H1 (cell line): ENCODE measurements around the gene DCAF6. TPM values are rescaled to one million over a fixed set of nuclear protein-coding genes. Genes with fewer than 3 reads are reported as not detected.

Experiments used
- CTCF ChIA-PET: fragments of 300-600 bp; sonication (Branson Sonifier 250); formaldehyde crosslinking; loops from one replicate; lab custom pipeline; 2021; ENCODE audit not compliant: partially characterized antibody; lab: Charles Lee
- POLR2A ChIA-PET: fragments of 300-600 bp; sonication (Branson Sonifier 250); formaldehyde crosslinking; loops from one replicate; lab custom pipeline; 2021; ENCODE audit warnings: inconsistent platforms; ENCODE audit not compliant: partially characterized antibody; lab: Charles Lee
- DNase-seq, 2 experiments: peaks; one replicate each; pipeline versions ENCODE4 v3.0.0 to v3.0.0-alpha.2; 2010 to 2022; ENCODE audit warnings: low spot score in 2 of 2, low read depth in 1 of 2, mixed read lengths in 1 of 2
- FAIRE-seq: peaks from 2 replicates; lab custom pipeline; 2011; peaks lifted over from hg19 to GRCh38; lab: Jason Lieb, UNC
- H2AFZ ChIP-seq: 2 replicates; pipeline ENCODE4 v1.8.1; 2012; ENCODE audit warnings: low read length, inconsistent platforms
- H2AK5ac ChIP-seq: 2 replicates; pipeline ENCODE4 v1.6.1; 2013; ENCODE audit warnings: low read depth, low read length
- H2BK120ac ChIP-seq: replicated peaks from 2 replicates; pipeline ENCODE3; 2013; ENCODE audit warnings: low read depth, low read length, inconsistent platforms
- H2BK12ac ChIP-seq: 2 replicates; pipeline ENCODE4 v1.6.1; 2013; ENCODE audit warnings: low read depth, low read length
- H2BK15ac ChIP-seq: 2 replicates; pipeline ENCODE4 v1.6.1; 2013; ENCODE audit warnings: low read length
- H2BK20ac ChIP-seq: 2 replicates; pipeline ENCODE4 v1.6.1; 2013; ENCODE audit warnings: low read length
- H2BK5ac ChIP-seq: 2 replicates; pipeline ENCODE4 v1.6.1; 2013; ENCODE audit warnings: low read depth, low read length
- H3K14ac ChIP-seq: 2 replicates; pipeline ENCODE4 v1.6.1; 2013; ENCODE audit warnings: inconsistent platforms; ENCODE audit not compliant: insufficient read length
- H3K18ac ChIP-seq: 2 replicates; pipeline ENCODE4 v1.6.1; 2013; ENCODE audit warnings: low read length; ENCODE audit errors: extremely low read depth
- H3K23ac ChIP-seq: 2 replicates; pipeline ENCODE4 v1.6.1; 2013; ENCODE audit warnings: inconsistent platforms; ENCODE audit not compliant: insufficient read length
- H3K23me2 ChIP-seq: 2 replicates; pipeline ENCODE4 v1.6.1; 2013; ENCODE audit warnings: low read depth, low read length
- H3K27ac ChIP-seq: 2 replicates; pipeline ENCODE4 v1.6.1; 2011; ENCODE audit warnings: low read depth, low read length, inconsistent platforms
- H3K27me3 ChIP-seq, 4 experiments: replicated peaks in 1 of 4; 1 replicate in 1 of 4; 2 replicates in 3 of 4; pipeline versions ENCODE4 v1.6.1 to v1.8.1; 2011 to 2013; ENCODE audit warnings: low read length in 3 of 4, mild to moderate bottlenecking in 3 of 4, inconsistent platforms in 2 of 4, mixed read lengths in 2 of 4, moderate library complexity in 1 of 4; ENCODE audit not compliant: control insufficient read depth in 3 of 4, insufficient read depth in 3 of 4; ENCODE audit errors: extremely low read depth in 1 of 4
- H3K36me3 ChIP-seq, 4 experiments: 2 replicates each; pipeline versions ENCODE4 v1.6.1 to v1.8.1; 2011 to 2013; ENCODE audit warnings: mild to moderate bottlenecking in 4 of 4, low read length in 3 of 4, moderate library complexity in 2 of 4, control low read depth in 1 of 4, inconsistent platforms in 1 of 4; ENCODE audit not compliant: insufficient read depth in 4 of 4, control insufficient read depth in 2 of 4
- H3K4ac ChIP-seq: replicated peaks from 2 replicates; pipeline ENCODE3; 2013; ENCODE audit warnings: low read length, low read depth, mixed read lengths, inconsistent platforms; ENCODE audit not compliant: insufficient read length
- H3K4me1 ChIP-seq, 4 experiments: replicated peaks in 1 of 4; 1 replicate in 1 of 4; 2 replicates in 3 of 4; pipeline versions ENCODE4 v1.6.1 to v1.8.1; 2011 to 2013; ENCODE audit warnings: low read length in 3 of 4, inconsistent platforms in 2 of 4, mixed read lengths in 1 of 4; ENCODE audit not compliant: insufficient read depth in 4 of 4, control insufficient read depth in 3 of 4
- H3K4me2 ChIP-seq, 2 experiments: 2 replicates each; pipeline versions ENCODE4 v1.6.1 to v1.8.1; 2011 to 2013; ENCODE audit warnings: low read depth in 2 of 2, low read length in 2 of 2, control low read depth in 1 of 2, inconsistent platforms in 1 of 2, mild to moderate bottlenecking in 1 of 2; ENCODE audit not compliant: insufficient read depth in 1 of 2
- H3K4me3 ChIP-seq, 4 experiments: fragments of 200-600, 300-600 bp in 1 of 4; sonication (generic), shearing (Covaris generic), sonication (Bioruptor Twin) in 1 of 4; 2 replicates each; pipeline versions ENCODE4 v1.5.1 to v1.8.1; 2011 to 2016; ENCODE audit warnings: low read length in 4 of 4, low read depth in 3 of 4, control low read depth in 2 of 4, inconsistent platforms in 2 of 4, mild to moderate bottlenecking in 2 of 4, mixed read lengths in 1 of 4, moderate library complexity in 1 of 4; ENCODE audit not compliant: insufficient read depth in 2 of 4; ENCODE audit errors: extremely low read depth in 1 of 4
- H3K56ac ChIP-seq: replicated peaks from 2 replicates; pipeline ENCODE3; 2013; ENCODE audit warnings: low read depth, mild to moderate bottlenecking, mixed read lengths, low read length, inconsistent platforms; ENCODE audit not compliant: insufficient read length
- H3K79me1 ChIP-seq: 2 replicates; pipeline ENCODE4 v1.6.1; 2013; ENCODE audit warnings: low read depth, low read length, control low read depth
- H3K79me2 ChIP-seq, 2 experiments: 2 replicates each; pipeline versions ENCODE4 v1.6.1 to v1.8.1; 2012 to 2013; ENCODE audit warnings: low read length in 2 of 2, mild to moderate bottlenecking in 2 of 2, inconsistent platforms in 1 of 2; ENCODE audit not compliant: insufficient read depth in 2 of 2, control insufficient read depth in 1 of 2
- H3K9ac ChIP-seq, 4 experiments: replicated peaks in 1 of 4; 1 replicate in 1 of 4; 2 replicates in 3 of 4; pipeline versions ENCODE4 v1.6.1 to v1.8.1; 2011 to 2013; ENCODE audit warnings: low read depth in 3 of 4, low read length in 3 of 4, control low read depth in 2 of 4, mild to moderate bottlenecking in 2 of 4, moderate library complexity in 2 of 4, inconsistent platforms in 1 of 4; ENCODE audit errors: extremely low read depth in 1 of 4
- H3K9me3 ChIP-seq, 2 experiments: 2 replicates each; pipeline versions ENCODE4 v1.6.1 to v1.8.1; 2012 to 2013; ENCODE audit warnings: mild to moderate bottlenecking in 2 of 2, moderate library complexity in 2 of 2, control low read depth in 1 of 2, inconsistent platforms in 1 of 2, low read depth in 1 of 2, low read length in 1 of 2, mixed read lengths in 1 of 2; ENCODE audit not compliant: insufficient read depth in 2 of 2
- H4K20me1 ChIP-seq, 2 experiments: replicated peaks in 1 of 2; 2 replicates each; pipeline versions ENCODE3 to v1.8.1; 2011 to 2013; ENCODE audit warnings: inconsistent platforms in 2 of 2, low read length in 2 of 2, mild to moderate bottlenecking in 1 of 2; ENCODE audit not compliant: insufficient read depth in 2 of 2, control insufficient read depth in 1 of 2
- H4K5ac ChIP-seq: 2 replicates; pipeline ENCODE4 v1.6.1; 2013; ENCODE audit warnings: low read length, low read depth, mixed read lengths, inconsistent platforms; ENCODE audit not compliant: insufficient read length
- H4K8ac ChIP-seq: 2 replicates; pipeline ENCODE4 v1.8.0; 2013; ENCODE audit warnings: mild to moderate bottlenecking, moderate library complexity, low read length, inconsistent platforms; ENCODE audit not compliant: insufficient read depth; ENCODE audit errors: extremely low read depth
- H4K91ac ChIP-seq: replicated peaks from 2 replicates; pipeline ENCODE3; 2013; ENCODE audit warnings: low read length, mixed read lengths, inconsistent platforms; ENCODE audit not compliant: insufficient read length
- ATF3 ChIP-seq: IDR thresholded peaks from 2 replicates; pipeline ENCODE4 v1.6.1; 2011; ENCODE audit warnings: low read depth, mild to moderate bottlenecking, low read length; ENCODE audit not compliant: insufficient read depth
- CTBP2 ChIP-seq: IDR thresholded peaks from 2 replicates; pipeline ENCODE4 v1.7.0; 2011; ENCODE audit warnings: borderline replicate concordance, mild to moderate bottlenecking, moderate library complexity, mixed read lengths, low read length; ENCODE audit not compliant: insufficient read depth, insufficient read length
- KDM4A ChIP-seq: IDR thresholded peaks from one replicate; pipeline ENCODE4 v1.7.1; 2012; ENCODE audit warnings: low read depth, mild to moderate bottlenecking, moderate library complexity, low read length, inconsistent platforms; ENCODE audit not compliant: severe bottlenecking
- USF2 ChIP-seq: IDR thresholded peaks from 2 replicates; pipeline ENCODE4 v1.6.1; 2011; ENCODE audit warnings: low read length, improper control_type of control experiment
- ZNF274 ChIP-seq: IDR thresholded peaks from 2 replicates; pipeline ENCODE4 v1.7.0; 2012; ENCODE audit warnings: low read length, borderline replicate concordance; ENCODE audit errors: extremely low read depth
- WGBS, 2 experiments: shearing (Covaris generic) in 1 of 2; methylation state at CpG; one replicate each; pipeline versions ENCODE4 v1.1.6 to v1.1.7; 2013 to 2015; ENCODE audit warnings: low lambda C conversion rate in 2 of 2, mixed read lengths in 2 of 2, inconsistent platforms in 1 of 2, low coverage in 1 of 2, missing lambda C conversion rate in 1 of 2; ENCODE audit not compliant: insufficient replicate concordance in 2 of 2, insufficient coverage in 1 of 2, insufficient read length in 1 of 2; ENCODE audit errors: extremely low coverage in 1 of 2, missing lambda C conversion rate in 1 of 2; 5-methylcytosine and 5-hydroxymethylcytosine counted together
- polyA plus RNA-seq, 7 experiments: library from polyadenylated mRNA; depleted of rRNA in 3 of 7; stranded (reverse) in 5 of 7; unstranded in 2 of 7; fragments of >200 nt in 5 of 7; fragments of 200-250 nt in 2 of 7; gene quantifications; 1 replicate in 5 of 7; 2 replicates in 1 of 7; 4 replicates in 1 of 7; pipeline versions ENCODE4 v1.2.1 to v1.2.3, GENCODE V29; 2011 to 2013; ENCODE audit warnings: missing spikeins in 2 of 7, mixed read lengths in 2 of 7
- total RNA-seq: library from RNA; stranded (reverse); fragmentation: NEBNext Ultra II Directional; extraction: Animal tissue kit (Norgen Biotek cat#: 25700); gene quantifications from 2 replicates; pipeline ENCODE4 v1.2.1, GENCODE V29; 2021

The DCAF6 gene
- total and polyA plus RNA-seq, 2 of the 8 experiments (the other 6 are each of a cell fraction or from before 2014, with no cell fraction given), result 12.3 to 17.4 TPM

GRCh38 chr1:167987174-167987573 lies 50.7 kb downstream of the DCAF6 start:
- H2BK15ac ChIP-seq, result no peak overlapping the region
- ChIA-PET POLR2A (no interaction called here), CTCF (no interaction called here)
- DNase-seq, result no peak
- H3K27ac ChIP-seq, result no peak overlapping the region
- H2BK20ac ChIP-seq, result no peak overlapping the region
- no peak overlapping the region for H3K4me3 ChIP-seq
- no peaks in the 10 kb centered on the region for H3K4me1 ChIP-seq
- H2AK5ac ChIP-seq, result no peak overlapping the region
- WGBS, 2 experiments, result 87% methylated on average over 3 of the region's 3 CpGs; no CpG with 5 or more reads in 1 of the 2 experiments
- no peak overlapping the region for H4K5ac ChIP-seq
- no peak overlapping the region for H2BK5ac ChIP-seq
- peaks cover 0 to 8% (median 5%) of the 10 kb centered on the region in 4 experiments; a peak in 3 of 8 replicates for H3K36me3 ChIP-seq
- H2BK12ac ChIP-seq, result no peak overlapping the region
- no peak overlapping the region for H4K91ac ChIP-seq
- no peaks in the 10 kb centered on the region for H3K9me3 ChIP-seq
- H3K79me1 ChIP-seq, result no peaks in the 10 kb centered on the region; the same call in 1 of the 2 replicates
- FAIRE-seq, result no peak
- no peak overlapping the region for H3K14ac ChIP-seq
- no peak overlapping the region for H2AFZ ChIP-seq
- H3K4ac ChIP-seq, result no peak overlapping the region
- no peak overlapping the region for H4K8ac ChIP-seq
- no peaks in the 10 kb centered on the region; the same call in 1 of the 2 replicates for H3K23me2 ChIP-seq
- H3K18ac ChIP-seq, result no peak overlapping the region
- H3K27me3 ChIP-seq, result no peaks in the 10 kb centered on the region
- H3K9ac ChIP-seq, result no peak overlapping the region
- H3K4me2 ChIP-seq, result no peak overlapping the region
- H3K23ac ChIP-seq, result no peak overlapping the region
- no peak overlapping the region for H2BK120ac ChIP-seq
- no peaks in the 10 kb centered on the region for H4K20me1 ChIP-seq
- TF ChIP-seq ATF3 (no peak), ZNF274 (no peak), CTBP2 (no peak), USF2 (no peak), KDM4A (no peak)
- no peak overlapping the region for H3K56ac ChIP-seq
- H3K79me2 ChIP-seq, result peaks cover 0 to 7% of the 10 kb centered on the region in 2 experiments; a peak in 1 of 4 replicates
